ENCODE results near the gene MPP2. TPM values are rescaled to one million over a fixed set of nuclear protein-coding genes. Genes with fewer than 3 reads are reported as not detected.
A peak's percentile ranks its signal among the peaks of the same experiment; 100 is the strongest.

The MPP2 gene
- total RNA-seq, 2 donors from 2014 or later: 10.7 to 15.0 TPM

- Histone ChIP-seq H3K36me3 (no peaks in the 10 kb centered on the region), H3K27me3 (replicated peaks; ENCODE audit: insufficient read depth) (no peaks in the 10 kb centered on the region), H3K4me3 (no peak overlapping the region), H3K9me3 (no peaks in the 10 kb centered on the region), H3K27ac (no peak overlapping the region), H3K4me1 (ENCODE audit: control insufficient read depth in 1 of 2, low read depth in 2 of 2) (peaks cover 10 to 11% of the 10 kb centered on the region in 2 donors)
- no peak for ATAC-seq (ENCODE audit: insufficient number of reproducible peaks, low FRiP score, low read depth)
- no peak for DNase-seq (ENCODE audit: low spot score)
- TF ChIP-seq CTCF (IDR thresholded peaks at IDR 0.05): no peak
These were observed 17.2 kb upstream of the MPP2 start for GRCh38 chr17:43924558-43924957.

- H3K27me3 ChIP-seq (replicated peaks; ENCODE audit: insufficient read depth): no peaks in the 10 kb centered on the region
- ATAC-seq (ENCODE audit: insufficient number of reproducible peaks, low FRiP score, low read depth): no peak
These were observed 13.3 kb upstream of the MPP2 start for GRCh38 chr17:43920500-43921095.

DNA sequence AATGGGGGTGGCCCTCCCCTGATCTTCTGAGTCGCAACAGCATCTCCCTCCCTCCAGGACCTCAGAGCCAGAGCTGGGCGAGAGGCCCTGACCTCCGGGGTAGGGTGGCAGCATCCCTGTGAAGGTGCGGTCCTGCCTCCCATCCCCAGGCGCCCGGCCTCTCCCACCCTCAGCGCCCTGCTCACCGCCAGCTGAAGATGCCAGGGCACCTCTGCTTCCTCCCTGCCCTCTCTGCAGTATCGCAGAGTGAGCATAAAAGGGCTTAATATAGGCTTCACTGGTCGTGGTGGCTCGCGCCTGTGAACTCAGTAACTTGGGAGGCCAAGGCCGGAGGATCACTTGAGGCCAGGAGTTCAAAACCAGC is 10.7 kb upstream of the MPP2 start:
- DNase-seq (ENCODE audit: low spot score): no peak
- H3K4me3 ChIP-seq: peak overlapping the region; percentile 77
- no peak overlapping the region for H3K27ac ChIP-seq
- H3K36me3 ChIP-seq: no peaks in the 10 kb centered on the region
- peaks cover 6% of the 10 kb centered on the region in 2 donors for H3K4me1 ChIP-seq (ENCODE audit: control insufficient read depth in 1 of 2, low read depth in 2 of 2)
- no peaks in the 10 kb centered on the region for H3K27me3 ChIP-seq (replicated peaks; ENCODE audit: insufficient read depth)
- ATAC-seq (ENCODE audit: insufficient number of reproducible peaks, low FRiP score, low read depth): no peak
- H3K9me3 ChIP-seq: no peaks in the 10 kb centered on the region
- TF ChIP-seq CTCF (IDR thresholded peaks at IDR 0.05): no peak

More at GRCh38 chr17:43920500-43921095, 13.3 kb upstream of the MPP2 start:
- Histone ChIP-seq H3K4me1 (ENCODE audit: control insufficient read depth in 1 of 2, low read depth in 2 of 2) (peaks cover 6% of the 10 kb centered on the region in 2 donors), H3K36me3 (no peaks in the 10 kb centered on the region), H3K4me3 (no peak overlapping the region), H3K27ac (no peak overlapping the region), H3K9me3 (no peaks in the 10 kb centered on the region)
- no peak for TF ChIP-seq CTCF (IDR thresholded peaks at IDR 0.05)
- no peak for DNase-seq (ENCODE audit: low spot score)

DNA sequence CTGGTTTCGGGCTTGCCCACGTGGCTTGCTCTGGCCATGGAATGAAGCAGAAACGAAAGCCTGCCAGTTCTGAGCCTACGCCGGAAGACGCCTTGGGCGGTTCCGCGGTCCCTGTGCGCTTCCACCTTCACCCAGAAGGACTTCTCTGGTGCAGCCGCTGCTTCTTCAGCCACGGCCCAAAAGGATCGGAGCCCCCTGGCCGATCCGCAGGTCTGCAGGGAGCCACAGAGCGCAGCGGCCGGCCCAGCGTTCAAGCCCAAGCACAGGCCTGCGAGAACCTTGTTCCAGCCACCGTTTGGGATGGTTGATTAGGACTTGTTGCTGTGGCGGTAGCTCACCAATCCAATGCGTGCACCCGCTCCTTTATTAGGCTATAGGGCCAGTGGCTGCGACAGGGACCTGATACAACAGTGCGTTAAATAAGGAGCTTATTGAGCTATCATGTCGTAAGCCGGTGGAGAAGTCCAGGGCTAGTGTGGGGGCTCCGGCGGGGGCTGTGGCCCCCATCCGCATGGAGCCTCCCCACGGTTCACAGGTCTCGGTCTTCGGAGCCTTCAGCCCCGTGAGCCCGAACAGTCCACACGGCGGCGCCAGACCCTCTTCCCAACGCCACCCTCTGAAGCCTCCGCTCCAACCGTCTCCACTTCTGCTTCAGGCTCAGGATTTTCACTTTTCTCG is 10.2 kb upstream of the MPP2 start:
- peak; percentile 57 for TF ChIP-seq CTCF (IDR thresholded peaks at IDR 0.05)
- Histone ChIP-seq H3K4me1 (ENCODE audit: control insufficient read depth in 1 of 2, low read depth in 2 of 2) (peaks cover 6% of the 10 kb centered on the region in 2 donors), H3K36me3 (no peaks in the 10 kb centered on the region), H3K27me3 (replicated peaks; ENCODE audit: insufficient read depth) (no peaks in the 10 kb centered on the region), H3K27ac (no peak overlapping the region), H3K9me3 (no peaks in the 10 kb centered on the region), H3K4me3 (peak overlapping the region; percentile 77)
- no peak for DNase-seq (ENCODE audit: low spot score)
- no peak for ATAC-seq (ENCODE audit: insufficient number of reproducible peaks, low FRiP score, low read depth)

- H3K27me3 ChIP-seq (replicated peaks; ENCODE audit: insufficient read depth): no peaks in the 10 kb centered on the region
- H3K4me3 ChIP-seq: peak overlapping the region; percentile 77
- DNase-seq (ENCODE audit: low spot score): no peak
- no peak for ATAC-seq (ENCODE audit: insufficient number of reproducible peaks, low FRiP score, low read depth)
- peaks cover 6% of the 10 kb centered on the region in 2 donors for H3K4me1 ChIP-seq (ENCODE audit: control insufficient read depth in 1 of 2, low read depth in 2 of 2)
- no peak overlapping the region for H3K27ac ChIP-seq
- no peaks in the 10 kb centered on the region for H3K36me3 ChIP-seq
- no peaks in the 10 kb centered on the region for H3K9me3 ChIP-seq
- no peak for TF ChIP-seq CTCF (IDR thresholded peaks at IDR 0.05)
These were observed 9.6 kb upstream of the MPP2 start for GRCh38 chr17:43917016-43917347.
